Measurements from ENCODE around the gene ESRP2. TPM values are rescaled to one million over a fixed set of nuclear protein-coding genes. Genes with fewer than 3 reads are reported as not detected.

The ESRP2 gene
- total RNA-seq, 1 donor from 2014 or later = 0.42 TPM

DNA sequence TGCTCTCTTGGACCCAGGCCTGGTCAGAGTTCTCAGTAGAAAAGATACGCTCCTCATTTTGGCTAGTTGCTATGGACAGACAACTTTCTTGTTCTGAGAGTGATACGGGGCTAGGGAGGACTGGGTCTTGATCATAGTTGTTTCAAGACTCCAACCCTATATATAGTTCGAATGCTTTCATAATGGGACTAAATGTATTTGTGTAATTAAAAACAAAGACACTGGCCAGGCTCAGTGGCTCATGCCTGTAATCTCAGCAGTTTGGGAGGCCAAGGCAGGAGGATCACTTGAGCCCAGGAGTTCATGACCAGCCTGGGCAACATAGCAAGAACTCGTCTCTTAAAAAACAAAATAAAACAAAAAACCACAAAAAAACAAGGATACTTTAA lies 46.1 kb upstream of the ESRP2 start:
- no peak for DNase-seq (ENCODE audit: low spot score)
- peaks cover 17% of the 10 kb centered on the region for H3K36me3 Mint-ChIP-seq (ENCODE audit: low read depth)
- H3K4me3 Mint-ChIP-seq (ENCODE audit: unreplicated experiment) = no peak overlapping the region
- no peaks in the 10 kb centered on the region for H3K9me3 Mint-ChIP-seq (ENCODE audit: low read depth)
- TF ChIP-seq, protein P1, sequence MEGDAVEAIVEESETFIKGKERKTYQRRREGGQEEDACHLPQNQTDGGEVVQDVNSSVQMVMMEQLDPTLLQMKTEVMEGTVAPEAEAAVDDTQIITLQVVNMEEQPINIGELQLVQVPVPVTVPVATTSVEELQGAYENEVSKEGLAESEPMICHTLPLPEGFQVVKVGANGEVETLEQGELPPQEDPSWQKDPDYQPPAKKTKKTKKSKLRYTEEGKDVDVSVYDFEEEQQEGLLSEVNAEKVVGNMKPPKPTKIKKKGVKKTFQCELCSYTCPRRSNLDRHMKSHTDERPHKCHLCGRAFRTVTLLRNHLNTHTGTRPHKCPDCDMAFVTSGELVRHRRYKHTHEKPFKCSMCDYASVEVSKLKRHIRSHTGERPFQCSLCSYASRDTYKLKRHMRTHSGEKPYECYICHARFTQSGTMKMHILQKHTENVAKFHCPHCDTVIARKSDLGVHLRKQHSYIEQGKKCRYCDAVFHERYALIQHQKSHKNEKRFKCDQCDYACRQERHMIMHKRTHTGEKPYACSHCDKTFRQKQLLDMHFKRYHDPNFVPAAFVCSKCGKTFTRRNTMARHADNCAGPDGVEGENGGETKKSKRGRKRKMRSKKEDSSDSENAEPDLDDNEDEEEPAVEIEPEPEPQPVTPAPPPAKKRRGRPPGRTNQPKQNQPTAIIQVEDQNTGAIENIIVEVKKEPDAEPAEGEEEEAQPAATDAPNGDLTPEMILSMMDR (IDR thresholded peaks at IDR 0.05) = no peak
- H3K27me3 Mint-ChIP-seq (ENCODE audit: low read depth) = no peaks in the 10 kb centered on the region
- peaks cover 9% of the 10 kb centered on the region for H3K4me1 Mint-ChIP-seq (ENCODE audit: low read depth)
- peak overlapping the region; percentile 42 for H3K27ac Mint-ChIP-seq (ENCODE audit: unreplicated experiment)

DNA sequence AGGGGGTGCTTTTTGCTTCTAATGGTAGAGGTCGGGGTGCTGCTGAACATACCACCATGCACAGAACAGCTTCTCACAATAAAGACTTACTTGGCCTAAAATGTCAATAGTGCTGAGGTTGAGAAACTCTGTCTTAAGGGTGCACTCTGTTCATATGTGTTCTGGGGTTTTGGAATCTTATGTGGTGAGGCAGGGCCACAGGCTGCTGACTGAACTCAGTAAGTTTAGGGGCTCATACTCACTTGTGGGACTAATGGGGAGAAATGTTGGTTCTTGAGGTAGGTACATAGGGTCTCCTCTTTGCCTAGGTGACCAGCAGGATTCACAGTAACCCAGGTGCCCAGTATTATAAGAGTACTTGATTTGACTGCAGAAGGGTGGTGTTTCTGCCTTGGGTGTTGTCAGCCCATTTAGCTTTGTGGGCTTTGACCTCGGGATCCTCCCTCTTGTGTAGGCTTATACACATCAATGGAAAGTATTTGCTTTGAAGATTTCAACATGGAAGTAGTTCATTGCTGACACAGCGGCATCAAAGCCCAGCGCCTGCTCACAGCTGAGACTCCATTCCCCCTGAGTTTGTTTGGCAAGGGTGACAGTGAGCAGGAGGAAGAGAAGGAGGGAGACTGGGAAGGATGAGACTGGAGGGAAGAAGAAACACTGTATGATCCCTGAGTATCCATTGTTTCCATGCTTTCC lies 45.6 kb upstream of the ESRP2 start:
- no peaks in the 10 kb centered on the region for H3K27me3 Mint-ChIP-seq (ENCODE audit: low read depth)
- no peaks in the 10 kb centered on the region for H3K9me3 Mint-ChIP-seq (ENCODE audit: low read depth)
- peaks cover 6% of the 10 kb centered on the region for H3K4me1 Mint-ChIP-seq (ENCODE audit: low read depth)
- peaks cover 14% of the 10 kb centered on the region for H3K36me3 Mint-ChIP-seq (ENCODE audit: low read depth)
- DNase-seq (ENCODE audit: low spot score) = no peak
- H3K27ac Mint-ChIP-seq (ENCODE audit: unreplicated experiment) = peak overlapping the region; percentile 42
- H3K4me3 Mint-ChIP-seq (ENCODE audit: unreplicated experiment) = no peak overlapping the region
- TF ChIP-seq, protein P1 (IDR thresholded peaks at IDR 0.05) = no peak

DNA sequence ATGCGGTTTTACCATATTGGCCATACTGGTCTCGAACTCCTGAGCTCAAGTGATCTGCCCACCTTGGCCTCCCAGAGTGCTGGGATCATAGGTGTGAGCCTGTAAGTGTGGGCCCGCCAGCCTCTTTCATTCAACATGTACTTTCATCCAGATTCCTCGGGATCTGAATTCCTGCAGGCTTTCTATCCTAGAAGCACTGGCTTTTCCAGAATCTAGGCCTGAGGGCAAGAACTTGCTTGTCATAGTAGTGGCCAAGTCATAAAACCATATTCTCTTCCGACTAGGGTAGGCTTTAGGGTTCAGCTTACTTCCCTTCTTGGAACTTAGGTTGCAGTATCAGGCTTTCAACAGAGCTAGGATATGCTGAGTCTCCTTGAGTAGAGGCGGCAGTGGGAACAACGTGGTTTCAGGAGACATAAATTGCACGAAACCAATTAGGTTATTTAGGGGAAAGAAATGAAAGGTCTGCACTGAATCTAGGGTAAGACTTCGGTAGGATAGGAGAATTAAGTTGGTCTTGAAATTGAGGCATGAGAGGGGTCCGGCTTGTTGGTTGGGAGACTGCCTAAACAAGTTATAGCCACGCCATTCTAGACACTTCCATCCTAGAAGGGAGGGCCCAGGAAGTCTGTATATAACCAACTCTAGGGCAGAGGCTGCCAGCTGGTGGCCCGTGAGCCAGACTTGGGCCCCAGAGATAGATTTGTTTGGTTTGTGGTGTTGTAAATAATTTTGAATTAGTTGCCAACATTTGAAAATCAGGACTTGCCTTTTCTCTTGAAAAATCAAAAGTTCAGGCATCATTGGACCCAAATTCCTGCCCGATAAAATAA lies 44.0 kb upstream of the ESRP2 start:
- H3K4me1 Mint-ChIP-seq (ENCODE audit: low read depth) = peaks cover 10% of the 10 kb centered on the region
- TF ChIP-seq, protein P1 (IDR thresholded peaks at IDR 0.05) = no peak
- DNase-seq (ENCODE audit: low spot score) = no peak
- no peaks in the 10 kb centered on the region for H3K9me3 Mint-ChIP-seq (ENCODE audit: low read depth)
- H3K4me3 Mint-ChIP-seq (ENCODE audit: unreplicated experiment) = no peak overlapping the region
- H3K27me3 Mint-ChIP-seq (ENCODE audit: low read depth) = no peaks in the 10 kb centered on the region
- peaks cover 9% of the 10 kb centered on the region for H3K36me3 Mint-ChIP-seq (ENCODE audit: low read depth)
- no peak overlapping the region for H3K27ac Mint-ChIP-seq (ENCODE audit: unreplicated experiment)

DNA sequence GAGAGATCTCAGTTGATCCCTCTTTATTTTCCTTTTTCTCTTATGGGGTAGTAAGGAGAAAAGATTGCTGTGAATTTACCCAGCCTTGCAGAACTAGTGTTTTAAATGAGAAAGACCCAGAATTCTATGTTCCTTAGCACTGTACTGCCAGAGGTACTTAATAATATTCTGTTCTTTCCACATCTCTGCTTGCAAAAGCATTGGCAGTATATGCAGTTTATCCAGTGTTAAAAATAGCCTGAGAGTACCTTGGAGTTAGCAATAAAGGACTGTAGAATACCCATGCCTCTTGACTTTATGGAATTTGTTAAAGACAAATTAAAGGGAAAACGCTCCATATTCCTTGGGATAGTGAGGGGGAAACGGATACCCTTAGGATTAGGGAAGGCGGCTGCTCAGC lies 40.3 kb upstream of the ESRP2 start:
- peak overlapping the region; percentile 57 for H3K27ac Mint-ChIP-seq (ENCODE audit: unreplicated experiment)
- TF ChIP-seq, protein P1 (IDR thresholded peaks at IDR 0.05) = no peak
- no peaks in the 10 kb centered on the region for H3K27me3 Mint-ChIP-seq (ENCODE audit: low read depth)
- H3K4me3 Mint-ChIP-seq (ENCODE audit: unreplicated experiment) = no peak overlapping the region
- peaks cover 6% of the 10 kb centered on the region for H3K36me3 Mint-ChIP-seq (ENCODE audit: low read depth)
- DNase-seq (ENCODE audit: low spot score) = no peak
- H3K4me1 Mint-ChIP-seq (ENCODE audit: low read depth) = peaks cover 14% of the 10 kb centered on the region
- no peaks in the 10 kb centered on the region for H3K9me3 Mint-ChIP-seq (ENCODE audit: low read depth)

DNA sequence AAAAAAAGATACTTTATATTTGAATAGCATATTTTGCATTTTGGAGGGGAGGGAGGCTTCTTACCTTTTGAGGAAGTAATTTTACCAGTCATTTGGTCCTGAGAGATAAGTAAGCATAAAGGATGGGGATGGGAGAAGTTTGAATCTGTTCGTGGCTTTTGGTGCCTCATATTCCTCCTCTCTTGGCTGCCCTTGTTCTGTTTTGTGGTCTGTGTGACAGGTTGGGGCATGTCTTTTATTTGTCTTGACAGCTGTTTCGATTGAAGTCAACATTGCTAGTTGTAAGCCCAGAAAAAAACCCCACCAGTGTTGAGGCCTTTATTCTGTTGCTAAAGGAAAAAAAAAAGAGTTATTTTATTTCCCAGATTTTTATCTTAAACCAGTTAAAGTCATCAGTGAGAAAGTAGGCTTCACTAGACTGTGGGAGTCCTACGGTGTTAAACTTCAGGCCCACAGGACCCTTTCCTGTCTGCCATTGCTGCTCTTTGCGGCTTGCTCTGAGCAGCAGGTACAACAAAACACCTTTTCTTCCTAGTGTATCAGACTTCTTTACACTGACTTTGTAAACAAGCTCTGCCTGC lies 39.8 kb upstream of the ESRP2 start:
- TF ChIP-seq, protein P1 (IDR thresholded peaks at IDR 0.05) = no peak
- Mint-ChIP-seq H3K9me3 (ENCODE audit: low read depth) (no peaks in the 10 kb centered on the region), H3K27me3 (ENCODE audit: low read depth) (no peaks in the 10 kb centered on the region), H3K27ac (ENCODE audit: unreplicated experiment) (peak overlapping the region; percentile 57), H3K4me3 (ENCODE audit: unreplicated experiment) (no peak overlapping the region), H3K36me3 (ENCODE audit: low read depth) (peaks cover 6% of the 10 kb centered on the region), H3K4me1 (ENCODE audit: low read depth) (peaks cover 14% of the 10 kb centered on the region)
- no peak for DNase-seq (ENCODE audit: low spot score)

All from chondrocyte (in vitro differentiated cells).